HG03135 (cell line): Measurements from ENCODE around the gene NCKAP5.

Source experiments
- ATAC-seq: cut with Tn5 transposase; IDR thresholded peaks from one replicate; pipeline ENCODE4 v1.9.1; 2021; ENCODE audit warnings: mild to moderate bottlenecking, moderate library complexity; ENCODE audit not compliant: unreplicated experiment

Gene NCKAP5

GRCh38 chr2:133360190-133360589 lies 208.1 kb downstream of the NCKAP5 start:
- ATAC-seq: no peak

- ATAC-seq: no peak
Measured at GRCh38 chr2:133352719-133353118, 215.5 kb downstream of the NCKAP5 start.

GRCh38 chr2:133346654-133347053 lies 221.6 kb downstream of the NCKAP5 start:
- ATAC-seq: no peak

DNA sequence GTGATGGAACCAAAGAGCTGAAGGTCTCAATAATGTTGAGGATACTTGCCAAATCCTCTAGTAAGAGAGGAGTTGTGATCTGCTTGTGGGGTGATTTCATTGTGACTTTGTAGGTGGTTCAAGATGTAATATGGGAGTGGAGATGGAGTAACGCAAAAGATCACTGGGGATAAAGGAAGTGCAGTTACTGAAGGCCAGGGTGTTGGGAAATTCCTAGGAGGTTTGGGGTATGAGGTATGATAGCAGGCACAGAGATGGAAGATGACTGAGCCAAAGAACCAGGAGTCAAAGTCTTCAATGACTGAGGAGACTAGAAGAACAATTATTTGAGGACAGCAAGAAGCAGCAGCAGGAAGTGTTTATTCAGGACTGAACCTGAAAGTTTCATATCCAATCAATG lies 222.6 kb downstream of the NCKAP5 start:
- ATAC-seq: no peak

DNA sequence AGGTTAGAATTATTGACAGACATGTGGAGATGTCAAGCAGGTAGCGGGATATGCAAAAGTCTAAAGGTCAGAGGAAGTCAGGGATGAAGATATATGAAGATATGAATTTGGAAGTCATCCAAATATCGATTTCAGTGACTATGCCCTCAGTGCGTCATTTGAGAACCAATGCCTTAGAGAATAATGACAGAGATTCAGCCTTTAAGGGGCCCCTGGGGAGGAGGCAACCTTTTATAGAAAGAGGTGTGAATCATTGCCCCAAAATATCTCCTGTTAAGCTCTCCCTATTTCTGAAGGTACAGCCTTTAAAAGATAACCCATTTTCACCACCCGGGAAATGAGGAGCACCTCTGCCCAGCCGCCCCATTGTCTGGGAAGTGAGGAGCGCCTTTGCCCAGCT lies 223.4 kb downstream of the NCKAP5 start:
- ATAC-seq: no peak

DNA sequence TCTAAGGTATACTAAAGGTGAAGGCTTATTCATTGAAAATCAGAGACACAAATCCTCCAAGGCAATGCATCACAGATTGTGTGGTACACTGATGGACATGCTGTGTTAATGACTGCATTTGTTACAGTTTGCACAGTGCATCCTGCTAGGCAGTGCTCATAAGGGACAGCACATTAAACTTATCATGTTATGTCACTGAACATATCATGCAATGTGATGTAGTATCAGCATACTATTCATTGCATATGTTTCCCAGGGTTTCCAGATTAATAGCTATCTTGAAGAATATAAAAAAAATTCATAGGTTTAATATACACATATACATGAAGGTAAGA lies 225.3 kb downstream of the NCKAP5 start:
- ATAC-seq: no peak

DNA sequence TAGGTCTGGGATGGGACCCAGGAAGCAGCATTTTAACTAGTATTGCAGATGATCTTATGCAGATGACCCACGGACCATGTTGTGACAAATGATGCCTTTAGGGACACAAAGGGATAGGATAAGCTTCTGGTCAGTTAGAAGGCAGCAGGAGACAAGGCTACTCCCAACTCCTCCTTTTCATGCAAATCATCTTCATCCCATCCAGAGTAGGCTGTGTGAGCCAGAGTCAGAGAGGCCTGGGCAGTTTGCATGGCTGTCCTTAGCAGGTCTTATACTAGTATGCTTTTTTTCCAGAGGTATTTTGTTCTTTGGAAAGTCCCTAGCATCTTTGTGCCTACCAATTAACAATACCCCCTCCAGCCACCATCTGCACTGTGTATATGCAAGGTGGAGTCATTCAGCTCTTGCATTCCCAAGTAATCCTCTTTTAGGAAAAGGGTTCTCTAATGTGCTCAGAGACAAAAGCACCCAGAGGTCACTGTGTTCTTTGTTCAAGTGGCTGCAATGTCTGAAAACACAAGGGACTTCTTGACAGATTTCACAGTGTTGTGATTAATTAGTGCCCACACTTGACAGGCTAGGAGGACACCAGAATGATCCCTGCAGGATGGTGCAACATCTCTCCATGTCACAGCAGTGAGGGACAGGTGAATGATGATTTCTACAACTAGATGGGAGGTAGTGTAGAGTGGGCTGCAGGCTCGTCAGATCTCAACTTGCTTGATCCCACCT lies 225.8 kb downstream of the NCKAP5 start:
- ATAC-seq: no peak

- ATAC-seq: no peak
Measured at GRCh38 chr2:133341575-133341974, 226.7 kb downstream of the NCKAP5 start.

DNA sequence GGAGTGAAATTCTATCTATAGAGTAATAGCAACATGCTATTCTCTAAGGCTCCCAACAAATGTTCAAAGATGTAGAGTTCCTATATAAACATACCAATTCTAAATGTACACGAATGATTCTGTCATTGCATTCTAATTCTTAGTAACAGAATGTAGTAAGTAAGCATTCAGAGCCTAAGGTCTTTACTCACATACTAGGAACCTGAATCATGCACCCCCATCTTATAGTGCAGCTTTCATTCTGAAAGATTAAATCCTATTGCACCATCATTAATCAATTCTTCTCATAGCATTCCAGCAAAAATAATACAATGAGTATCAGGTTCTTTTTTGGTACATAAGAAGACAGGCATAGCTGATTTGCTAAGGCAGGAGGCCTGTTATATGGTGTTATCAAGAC lies 230.0 kb downstream of the NCKAP5 start:
- no peak for ATAC-seq

GRCh38 chr2:133334923-133335322 lies 233.3 kb downstream of the NCKAP5 start:
- ATAC-seq: no peak

DNA sequence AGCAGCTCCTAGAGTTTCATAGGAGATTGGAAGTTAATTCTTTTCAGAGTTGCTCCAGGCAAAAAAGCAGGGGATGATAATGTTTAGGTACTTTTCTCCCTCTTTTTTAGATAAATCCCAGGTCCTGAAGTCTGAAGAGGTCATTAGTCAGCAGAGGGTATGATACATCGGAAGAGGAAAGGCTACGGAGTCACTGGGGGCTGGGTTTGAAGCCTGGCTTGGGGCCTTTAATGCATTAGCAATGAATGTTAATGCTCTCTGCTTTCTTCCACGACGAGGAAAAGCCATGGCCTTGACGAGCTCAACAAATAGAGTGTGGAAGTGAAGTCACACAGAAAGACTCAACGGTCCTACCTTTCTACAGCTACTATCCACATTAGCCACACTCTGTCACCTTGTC lies 235.1 kb downstream of the NCKAP5 start:
- no peak for ATAC-seq

- ATAC-seq: no peak
Measured at GRCh38 chr2:133331436-133331835, 236.8 kb downstream of the NCKAP5 start.

GRCh38 chr2:133326652-133327397 lies 241.4 kb downstream of the NCKAP5 start:
- no peak for ATAC-seq

DNA sequence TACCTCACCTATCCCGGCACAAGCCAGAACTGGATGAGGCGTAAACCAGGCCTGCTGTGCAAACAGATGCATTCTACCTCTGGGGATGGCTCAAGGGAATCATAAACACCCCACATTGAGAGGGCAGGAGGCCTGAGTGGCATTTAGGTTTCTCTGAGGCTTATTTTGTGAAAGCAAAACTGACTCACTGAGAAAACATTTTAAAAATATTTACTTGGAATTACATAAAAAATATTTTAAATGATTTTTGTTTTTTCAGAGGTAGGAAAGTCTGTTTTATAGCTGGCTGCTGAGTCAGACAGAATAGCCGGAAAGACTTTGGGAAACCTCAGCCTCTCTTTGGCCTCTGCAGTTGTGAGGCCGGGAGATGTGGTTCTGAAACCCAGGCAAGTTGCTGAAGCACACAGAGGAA lies 244.1 kb downstream of the NCKAP5 start:
- no peak for ATAC-seq

DNA sequence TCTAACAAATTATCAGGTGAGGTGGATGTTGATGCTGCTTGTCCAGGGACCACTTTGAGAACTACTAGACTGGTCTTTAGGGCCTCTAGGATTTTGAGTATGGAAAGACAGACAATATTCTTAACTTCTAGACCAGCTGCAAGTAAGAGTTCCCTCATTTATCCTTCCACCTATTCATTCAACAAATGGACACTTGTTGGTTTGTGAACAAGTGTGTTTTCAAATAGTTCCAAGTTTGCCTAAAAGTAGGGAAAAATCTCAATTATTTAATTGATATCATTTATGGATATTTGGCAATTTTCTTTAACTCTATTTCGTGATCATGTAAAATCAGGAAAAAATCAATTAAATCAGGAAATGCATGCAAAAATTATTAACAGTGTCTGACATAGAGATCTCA lies 245.4 kb downstream of the NCKAP5 start:
- no peak for ATAC-seq

DNA sequence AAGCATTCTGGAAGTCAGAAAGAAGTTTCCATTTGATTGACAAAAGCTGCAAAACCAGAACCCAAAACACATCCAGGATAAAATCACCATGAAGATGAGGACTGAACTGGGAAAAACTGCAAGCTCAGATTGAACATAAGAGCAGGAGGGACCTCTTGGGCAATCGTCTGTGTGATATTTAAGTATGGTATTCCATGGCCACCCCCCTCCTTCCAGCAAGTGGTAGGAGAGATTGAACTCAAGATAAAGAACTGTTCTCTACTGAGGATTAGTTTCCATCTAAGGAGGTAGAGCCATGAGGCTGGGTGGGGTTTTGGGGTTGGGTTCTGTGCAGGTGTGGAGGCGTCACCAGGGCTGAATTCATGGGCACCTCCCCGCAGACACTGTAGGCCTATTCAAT lies 251.1 kb downstream of the NCKAP5 start:
- no peak for ATAC-seq

DNA sequence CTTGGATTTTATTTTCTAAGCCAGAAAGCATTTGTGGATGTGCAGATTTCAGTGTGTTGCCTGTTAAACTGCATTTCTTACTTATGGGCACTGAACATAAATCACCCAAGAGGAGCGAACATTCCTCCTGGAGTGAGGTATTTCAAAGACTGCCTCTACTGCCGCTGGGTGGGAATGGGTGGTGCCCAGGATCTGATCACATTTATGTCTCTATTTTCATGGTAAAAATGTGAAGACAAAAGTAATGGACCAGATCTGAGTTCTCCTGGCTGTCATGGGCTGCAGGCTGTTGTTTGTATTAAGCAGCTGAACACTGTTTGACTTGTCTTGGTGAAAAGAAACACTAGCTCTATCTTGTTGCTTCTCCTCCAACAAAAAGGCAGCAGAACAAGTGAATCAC lies 251.7 kb downstream of the NCKAP5 start:
- ATAC-seq: no peak

DNA sequence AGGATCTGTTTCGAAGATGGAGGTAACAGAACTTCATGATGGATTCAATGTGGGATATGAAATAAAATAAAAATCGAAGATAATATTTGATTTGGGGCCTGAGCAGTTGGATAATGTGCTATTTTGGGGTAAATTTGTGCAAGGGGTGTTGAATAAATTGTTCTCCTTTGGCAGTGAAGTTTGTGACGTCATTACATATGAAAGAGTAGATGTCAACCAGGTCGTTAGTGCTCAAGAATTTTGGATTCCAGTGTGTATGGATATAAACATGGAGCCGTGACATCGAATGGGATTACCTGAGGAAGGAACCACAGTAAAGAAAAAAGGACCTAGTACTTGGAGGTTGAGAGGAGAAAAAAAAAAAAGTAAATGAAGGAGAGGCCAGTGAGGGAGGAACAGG lies 253.0 kb downstream of the NCKAP5 start:
- no peak for ATAC-seq

DNA sequence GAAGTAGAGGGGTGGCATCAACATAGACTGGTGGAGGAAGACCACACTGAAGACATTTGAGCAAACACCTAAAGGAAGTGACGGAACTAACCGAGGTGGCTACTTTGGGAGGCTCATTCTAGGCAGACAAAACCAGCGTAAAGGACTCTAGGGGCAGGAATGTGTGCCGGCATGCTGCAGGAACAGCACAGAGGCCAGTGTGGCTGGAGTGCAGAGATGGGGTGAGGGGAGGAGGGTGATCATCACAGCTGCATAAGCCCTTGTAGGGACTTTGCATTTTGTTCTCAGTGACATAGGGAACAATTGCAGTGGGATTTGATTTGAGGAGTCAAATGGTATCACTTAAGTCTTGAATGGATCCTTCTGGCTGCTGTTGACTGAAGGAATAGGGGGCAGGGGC lies 253.5 kb downstream of the NCKAP5 start:
- ATAC-seq: no peak

GRCh38 chr2:133312038-133312729 lies 256.1 kb downstream of the NCKAP5 start:
- no peak for ATAC-seq

DNA sequence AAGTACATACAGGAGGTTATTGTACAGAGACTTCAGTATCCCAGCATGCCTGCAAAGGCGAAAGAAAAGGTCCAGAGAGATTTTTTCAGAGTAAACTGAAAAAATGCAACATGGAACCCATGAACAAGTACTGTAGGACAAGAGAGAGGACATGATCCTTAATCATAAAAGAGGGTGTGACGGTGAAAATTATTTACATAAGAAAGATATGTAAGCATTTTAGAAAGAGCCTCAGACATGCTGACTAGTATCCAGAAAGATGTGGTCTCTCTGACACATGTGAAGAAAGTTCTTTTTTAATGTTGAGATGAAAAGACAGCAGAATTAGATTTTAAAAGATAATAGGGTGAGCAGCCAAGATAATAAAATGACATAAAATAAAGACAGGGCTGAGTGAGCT lies 262.0 kb downstream of the NCKAP5 start:
- ATAC-seq: no peak

- ATAC-seq: no peak
Measured at GRCh38 chr2:133304344-133304743, 263.9 kb downstream of the NCKAP5 start.
